NCI-H187 (cell line): ENCODE results near the gene C11orf98.
"Not testable (repeated sequence)": the region's sequence is repeated elsewhere in the genome, so short reads cannot be mapped to it uniquely, and the experiment has no call there.

Source experiments
- DNase-seq, 2 experiments: peaks; one replicate each; lab custom pipeline; 2025; lab: John Stamatoyannopoulos, UW

Gene C11orf98

DNA sequence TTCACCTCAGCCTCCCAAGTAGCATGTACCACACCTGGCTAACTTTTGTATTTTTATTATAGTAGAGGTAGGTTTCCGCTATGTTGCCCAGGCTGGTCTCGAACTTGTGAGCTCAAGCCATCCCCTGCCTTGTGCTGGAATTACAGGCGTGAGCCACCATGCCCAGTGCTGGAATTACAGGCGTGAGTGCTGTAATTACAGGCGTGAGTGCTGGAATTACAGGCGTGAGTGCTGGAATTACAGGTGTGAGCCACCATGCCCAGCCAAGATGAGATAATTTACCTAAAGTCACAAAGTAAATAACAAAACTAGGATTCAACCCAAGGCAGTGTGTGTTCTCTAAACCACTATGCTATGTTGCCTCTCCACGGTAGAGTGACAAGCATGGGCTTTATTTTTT, 17.5 kb upstream of the C11orf98 start:
- DNase-seq, result no peak

- no peak for DNase-seq
These were observed 15.8 kb upstream of the C11orf98 start for GRCh38 chr11:62680825-62681240.

DNA sequence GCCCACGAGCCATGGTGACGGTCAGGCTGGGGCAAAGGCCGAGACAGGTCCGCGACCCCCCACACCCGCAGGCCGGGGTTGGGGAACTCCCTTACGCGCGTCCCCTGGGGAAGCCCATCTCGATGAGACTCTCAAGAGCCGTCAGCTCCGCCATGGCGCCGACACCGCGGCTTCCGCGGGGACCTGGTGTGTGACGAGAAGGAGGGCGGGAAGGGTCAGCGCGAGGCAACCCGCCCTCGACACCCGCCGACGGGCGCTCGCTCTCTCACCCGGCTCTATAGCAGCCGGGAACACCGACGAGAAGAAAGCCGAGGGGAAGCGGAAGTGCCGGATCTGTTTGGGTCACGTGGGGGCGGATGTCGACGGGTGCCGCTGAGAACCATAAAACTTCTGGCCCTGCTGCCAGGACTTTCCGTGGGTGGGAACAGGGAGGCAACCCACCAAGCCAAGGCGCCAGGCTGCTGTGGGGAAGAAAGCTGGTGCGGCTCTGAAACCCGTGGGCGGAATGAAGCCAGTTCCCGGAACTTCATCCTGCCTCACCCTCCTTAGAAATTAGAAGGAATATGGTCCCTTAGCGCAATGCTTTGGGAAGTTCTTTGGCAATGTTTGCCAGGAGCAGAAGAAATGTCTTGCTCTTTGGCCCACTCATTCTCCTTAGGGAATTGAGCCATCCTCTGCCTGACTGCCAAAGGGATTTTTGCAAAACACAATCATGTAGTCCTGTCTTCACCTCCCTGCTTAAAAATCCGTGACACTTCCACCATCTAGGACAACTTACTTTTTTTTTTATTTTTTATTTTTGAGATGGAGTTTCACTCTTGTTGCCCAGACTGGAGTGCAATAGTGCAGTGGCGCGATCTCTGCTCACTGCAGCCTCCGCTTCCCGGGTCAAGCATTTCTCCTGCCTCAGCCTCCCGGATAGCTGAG, 14.0 kb upstream of the C11orf98 start, which contains the start of gene UBXN1:
UBXN1 (minus strand) TSS at position 304 of the 927 bp plus-strand sequence; CDS start at position 154, 150 bp downstream.
- DNase-seq, result peak; percentile 61 to 67

DNA sequence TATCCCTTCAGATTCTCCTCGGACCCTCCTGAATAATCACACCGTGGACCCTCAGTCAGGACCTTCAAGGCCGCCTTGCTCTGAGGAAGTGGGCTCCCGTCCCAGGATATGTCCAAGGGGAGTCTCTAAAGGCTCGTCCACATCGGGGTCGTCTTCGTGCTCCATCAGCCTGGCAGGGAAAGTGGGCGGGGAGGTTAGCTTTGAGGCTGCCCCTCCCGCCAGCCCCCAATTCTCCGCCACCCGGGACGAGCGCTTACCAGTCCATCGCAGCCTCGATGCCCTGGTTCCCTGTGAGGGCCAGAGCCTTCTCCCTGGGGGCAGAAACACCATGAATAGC, 13.4 kb upstream of the C11orf98 start:
- no peak for DNase-seq

GRCh38 chr11:62677714-62678113, 12.7 kb upstream of the C11orf98 start:
- no peak for DNase-seq

DNA sequence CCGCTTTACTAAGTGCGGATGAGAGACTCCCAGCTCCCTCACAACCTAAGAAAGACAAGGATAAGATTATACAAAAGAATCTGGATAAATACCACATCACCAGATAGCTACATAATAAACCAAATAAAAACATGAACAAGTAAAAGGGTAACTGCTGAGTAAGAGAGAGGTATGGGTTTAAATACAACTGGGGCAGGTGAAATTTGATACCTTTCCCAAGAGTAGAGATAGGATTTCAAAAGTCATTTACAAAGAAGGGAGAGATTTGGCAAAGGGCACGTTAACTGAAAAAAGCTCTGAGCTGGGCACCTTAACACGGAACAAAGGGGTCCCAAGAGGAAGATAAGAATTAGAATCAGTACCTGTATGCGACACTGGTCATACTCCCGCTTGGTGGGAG, 12.1 kb upstream of the C11orf98 start:
- DNase-seq, result no peak

DNA sequence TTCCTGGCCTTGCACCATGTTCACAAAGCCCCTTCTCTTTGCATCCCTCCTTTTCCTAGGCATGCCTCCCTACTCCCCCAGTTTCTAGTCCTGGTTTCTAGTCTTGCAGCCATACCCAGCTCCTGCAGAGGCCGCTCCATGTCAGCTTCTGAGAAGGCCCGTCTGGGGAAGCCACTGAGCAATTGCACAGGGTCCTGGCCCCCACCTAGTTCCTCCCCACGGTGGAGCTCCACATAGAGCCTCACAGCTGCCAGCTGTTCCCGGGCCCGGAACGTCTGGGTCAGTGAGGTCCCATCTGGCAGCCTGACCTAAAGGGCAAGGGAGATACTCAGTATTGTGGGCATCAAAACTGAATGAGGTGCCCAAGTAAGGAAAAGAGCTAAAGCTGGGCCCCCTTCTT, 11.7 kb upstream of the C11orf98 start:
- DNase-seq, result no peak

DNA sequence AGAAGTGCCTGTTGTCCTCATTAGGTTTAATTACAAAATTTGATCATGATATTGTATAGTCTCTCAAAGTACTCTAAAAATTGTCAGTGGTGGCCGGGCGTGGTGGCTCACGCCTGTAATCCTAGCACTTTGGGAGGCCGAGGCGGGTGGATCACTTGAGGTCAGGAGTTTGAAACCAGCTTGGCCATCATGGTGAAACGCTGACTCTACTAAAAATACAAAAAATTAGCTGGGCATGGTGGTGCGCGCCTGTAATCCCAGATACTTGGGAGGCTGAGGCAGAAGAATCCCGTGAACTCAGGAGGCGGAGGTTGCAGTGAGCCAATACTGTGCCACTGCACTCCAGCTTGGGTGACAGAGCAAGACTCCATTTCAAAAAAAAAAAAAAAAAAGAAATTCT, 10.4 kb upstream of the C11orf98 start:
- DNase-seq, result not testable (repeated sequence)

DNA sequence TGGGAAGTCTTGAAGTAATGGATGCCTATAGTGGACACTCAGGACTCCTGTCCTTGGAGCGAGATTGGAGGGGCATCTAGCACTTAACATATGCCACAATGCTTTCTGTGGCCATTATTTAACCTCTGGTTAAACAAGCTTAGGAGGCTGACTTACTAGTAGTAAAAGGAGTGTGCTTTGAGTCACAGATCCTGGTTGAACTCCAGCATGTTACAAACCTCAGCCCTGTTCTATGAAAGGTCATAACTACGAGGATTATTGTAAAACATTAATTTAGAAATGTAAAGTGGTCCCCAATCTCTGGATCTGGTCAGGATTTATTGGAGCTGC, 8.2 kb upstream of the C11orf98 start:
- DNase-seq, result no peak

DNA sequence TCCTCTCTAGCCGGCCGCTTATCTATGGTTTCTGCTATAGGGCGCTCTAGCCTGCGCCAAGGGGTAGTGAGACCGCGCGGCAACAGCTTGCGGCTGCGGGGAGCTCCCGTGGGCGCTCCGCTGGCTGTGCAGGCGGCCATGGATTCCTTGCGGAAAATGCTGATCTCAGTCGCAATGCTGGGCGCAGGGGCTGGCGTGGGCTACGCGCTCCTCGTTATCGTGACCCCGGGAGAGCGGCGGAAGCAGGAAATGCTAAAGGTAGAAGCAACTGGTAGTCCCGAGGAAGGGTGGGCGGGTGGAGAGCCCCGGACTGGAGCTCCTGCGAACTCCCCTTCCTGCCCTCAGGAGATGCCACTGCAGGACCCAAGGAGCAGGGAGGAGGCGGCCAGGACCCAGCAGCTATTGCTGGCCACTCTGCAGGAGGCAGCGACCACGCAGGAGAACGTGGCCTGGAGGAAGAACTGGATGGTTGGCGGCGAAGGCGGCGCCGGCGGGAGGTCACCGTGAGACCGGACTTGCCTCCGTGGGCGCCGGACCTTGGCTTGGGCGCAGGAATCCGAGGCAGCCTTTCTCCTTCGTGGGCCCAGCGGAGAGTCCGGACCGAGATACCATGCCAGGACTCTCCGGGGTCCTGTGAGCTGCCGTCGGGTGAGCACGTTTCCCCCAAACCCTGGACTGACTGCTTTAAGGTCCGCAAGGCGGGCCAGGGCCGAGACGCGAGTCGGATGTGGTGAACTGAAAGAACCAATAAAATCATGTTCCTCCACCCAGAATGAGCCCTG, 6.8 kb upstream of the C11orf98 start, which contains the start of the genes LBHD1 and UQCC3:
LBHD1 (minus strand) TSS at position 660 of the 782 bp plus-strand sequence. CDS start 2,236 bp downstream, outside the sequence.
UQCC3 (plus strand) TSS at position 66 of the 782 bp plus-strand sequence; CDS start at position 139, 73 bp downstream.
- DNase-seq, result peak in 1 of 2 experiments; percentile 61

DNA sequence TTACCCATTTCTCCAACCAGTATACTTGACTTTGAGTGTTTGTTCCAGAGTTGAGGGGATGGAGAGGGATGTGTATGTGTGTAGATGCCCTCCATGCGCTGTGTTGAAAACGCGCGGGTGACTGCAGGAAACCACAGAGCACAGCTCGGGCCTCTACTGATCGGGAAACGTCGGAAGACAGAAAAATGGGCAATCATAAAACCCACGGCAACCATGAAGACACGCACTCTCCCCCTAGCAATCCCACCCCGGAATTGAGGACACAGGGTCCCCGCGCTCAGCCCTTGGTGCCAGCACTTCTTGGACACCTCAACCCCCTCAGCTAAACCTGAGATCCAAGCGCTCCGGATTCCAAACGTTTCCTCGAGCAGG, 6.2 kb upstream of the C11orf98 start:
- peak in 1 of 2 experiments; percentile 55 for DNase-seq

GRCh38 chr11:62669420-62670161, 4.6 kb upstream of the C11orf98 start:
- no peak for DNase-seq

DNA sequence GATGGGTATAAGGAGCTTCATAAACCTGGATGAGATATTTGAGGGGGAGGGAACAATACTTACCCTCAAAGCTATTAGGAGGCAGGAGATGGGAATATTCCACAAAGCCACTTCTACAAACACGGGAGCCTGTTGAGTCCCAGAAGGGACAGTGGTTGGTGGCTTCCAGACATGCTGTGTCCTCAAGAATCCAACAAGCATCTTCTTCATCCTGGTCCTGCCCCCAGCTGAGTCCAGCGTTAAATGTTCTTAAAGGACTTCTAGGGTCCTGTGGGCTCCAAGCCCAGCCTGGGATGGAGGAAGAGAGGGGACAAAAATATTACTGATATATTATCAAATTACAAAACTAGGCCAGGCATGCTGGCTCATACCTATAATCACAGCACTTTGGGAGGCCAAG, 2.5 kb upstream of the C11orf98 start:
- DNase-seq, result no peak

- no peak for DNase-seq
These were observed 1.4 kb upstream of the C11orf98 start for GRCh38 chr11:62666259-62666926.

DNA sequence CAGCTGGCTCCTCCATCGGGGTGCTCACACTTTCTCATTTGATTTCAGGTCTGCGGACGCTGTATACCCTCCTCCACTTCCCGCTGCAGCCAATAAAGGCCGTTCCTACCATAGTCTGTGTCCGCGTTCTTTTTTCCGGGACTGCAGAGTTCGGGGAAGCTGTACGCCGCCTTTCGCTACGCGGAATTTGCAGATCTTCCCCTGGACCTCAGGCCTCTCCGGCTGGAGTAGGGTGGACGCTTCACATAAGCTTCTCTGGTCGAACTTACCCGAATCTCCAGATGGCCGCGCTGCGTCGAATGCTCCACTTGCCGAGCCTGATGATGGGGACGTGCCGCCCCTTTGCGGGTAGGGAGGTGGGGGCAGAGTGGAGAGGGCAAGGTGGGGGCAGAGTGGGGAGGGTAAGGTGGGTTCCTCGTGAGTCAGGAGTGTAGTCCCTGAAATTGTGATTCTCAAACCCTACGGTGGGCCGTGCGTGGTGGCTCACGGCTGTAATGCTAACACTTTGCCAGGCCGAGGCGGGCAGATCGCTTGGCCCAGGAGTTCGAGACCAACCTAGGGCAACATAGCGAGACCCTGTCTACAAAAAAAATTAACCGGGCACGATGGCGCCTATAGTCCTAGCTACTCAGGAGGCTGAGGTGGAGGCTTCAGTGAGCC, 719 bp upstream of the C11orf98 start:
- no peak for DNase-seq

- DNase-seq, result peak in 1 of 2 experiments; percentile 29
These were observed 470 bp downstream of the C11orf98 start for GRCh38 chr11:62664405-62665074.

DNA sequence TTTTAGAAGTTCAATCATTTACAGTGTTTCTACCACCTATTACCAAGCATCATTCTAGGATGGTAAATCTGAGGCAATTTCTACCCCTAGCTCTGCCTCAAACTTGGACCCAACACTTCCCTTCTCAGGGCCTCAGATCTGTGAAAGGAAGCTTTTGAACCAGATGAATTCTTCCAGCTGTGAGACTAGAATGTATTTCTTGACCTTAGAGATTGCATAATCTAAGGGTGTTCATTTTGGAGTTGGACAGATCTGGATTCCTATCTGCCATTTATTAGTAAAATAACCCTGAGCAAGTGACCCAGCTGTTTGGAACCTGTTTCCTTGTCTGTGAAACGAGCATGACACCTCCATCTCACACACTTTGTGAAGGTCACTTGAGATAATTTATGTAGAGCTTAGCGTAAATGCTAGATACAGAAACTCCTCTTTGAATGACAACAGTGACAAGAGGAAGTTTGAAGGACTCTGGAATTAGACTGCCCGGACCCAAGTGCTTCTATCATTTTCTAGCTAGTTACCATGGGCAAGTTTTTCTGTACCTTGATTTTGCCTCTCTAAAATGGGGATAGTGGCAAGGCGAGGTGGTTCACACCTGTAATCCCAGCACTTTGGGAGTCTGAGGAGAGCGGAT, 8.1 kb downstream of the C11orf98 start:
- DNase-seq, result no peak

DNA sequence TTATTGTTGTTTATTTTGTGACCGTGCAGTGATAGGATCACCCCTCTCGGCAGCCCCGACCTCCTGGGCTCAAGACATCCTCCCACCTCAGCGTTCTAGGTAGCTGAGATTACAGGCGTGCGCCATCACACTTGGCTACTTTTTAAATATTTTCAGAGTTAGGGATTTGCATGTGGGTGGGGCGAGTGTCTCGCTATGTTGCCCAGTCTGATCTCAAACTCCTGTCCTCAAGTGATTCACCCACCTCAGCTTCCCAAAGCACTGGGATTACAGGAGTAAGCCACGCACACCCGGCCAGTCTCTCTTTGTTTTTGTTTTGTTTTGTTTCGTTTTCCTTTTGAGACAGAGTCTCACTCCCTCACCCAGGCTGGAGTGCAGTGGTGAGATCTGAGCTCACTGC, 10.7 kb downstream of the C11orf98 start:
- no peak for DNase-seq

- no peak for DNase-seq
These were observed 12.6 kb downstream of the C11orf98 start for GRCh38 chr11:62652161-62653006.
